ENCODE data around the gene ENTPD5.

The ENTPD5 gene

DNA sequence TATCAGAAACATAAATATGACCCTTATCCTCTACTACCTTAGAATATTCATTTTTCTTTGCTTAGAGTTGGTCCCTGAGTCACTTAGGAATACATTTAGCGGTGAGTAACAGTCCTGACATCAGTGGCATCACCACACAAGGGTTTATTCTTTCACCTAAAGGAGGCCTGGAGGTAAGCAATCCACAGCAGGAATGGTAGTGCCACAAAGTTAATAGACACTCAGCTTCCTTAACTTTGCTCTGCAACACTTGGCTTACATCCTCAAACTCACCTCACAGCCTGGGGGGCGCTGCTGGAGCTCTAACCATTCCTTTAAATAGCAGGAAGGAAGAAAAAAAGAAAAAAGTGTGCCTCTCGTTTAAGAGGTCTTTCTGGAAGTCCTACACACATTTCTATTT lies 29.2 kb upstream of the ENTPD5 start:
- no peak overlapping the region for H3K27ac ChIP-seq

DNA sequence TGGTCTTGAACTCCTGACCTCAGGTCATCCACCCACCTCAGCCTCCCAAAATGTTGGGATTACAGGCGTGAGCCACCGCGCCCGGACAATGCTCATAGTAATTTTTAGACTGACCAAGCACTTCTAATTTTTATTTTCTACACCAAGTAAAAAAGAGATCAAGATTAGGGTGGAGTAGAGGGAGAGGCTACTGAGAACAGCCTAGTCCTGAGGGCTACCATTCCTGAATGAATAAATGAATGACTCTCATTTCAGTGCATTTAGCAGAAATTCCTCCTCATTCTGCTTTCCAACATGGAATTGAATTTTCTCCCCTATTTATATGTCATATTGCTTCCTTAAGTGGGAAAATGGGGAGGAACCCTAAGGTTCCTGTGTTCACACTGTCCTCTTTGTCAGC lies 26.4 kb upstream of the ENTPD5 start:
- TF ChIP-seq, protein P1, sequence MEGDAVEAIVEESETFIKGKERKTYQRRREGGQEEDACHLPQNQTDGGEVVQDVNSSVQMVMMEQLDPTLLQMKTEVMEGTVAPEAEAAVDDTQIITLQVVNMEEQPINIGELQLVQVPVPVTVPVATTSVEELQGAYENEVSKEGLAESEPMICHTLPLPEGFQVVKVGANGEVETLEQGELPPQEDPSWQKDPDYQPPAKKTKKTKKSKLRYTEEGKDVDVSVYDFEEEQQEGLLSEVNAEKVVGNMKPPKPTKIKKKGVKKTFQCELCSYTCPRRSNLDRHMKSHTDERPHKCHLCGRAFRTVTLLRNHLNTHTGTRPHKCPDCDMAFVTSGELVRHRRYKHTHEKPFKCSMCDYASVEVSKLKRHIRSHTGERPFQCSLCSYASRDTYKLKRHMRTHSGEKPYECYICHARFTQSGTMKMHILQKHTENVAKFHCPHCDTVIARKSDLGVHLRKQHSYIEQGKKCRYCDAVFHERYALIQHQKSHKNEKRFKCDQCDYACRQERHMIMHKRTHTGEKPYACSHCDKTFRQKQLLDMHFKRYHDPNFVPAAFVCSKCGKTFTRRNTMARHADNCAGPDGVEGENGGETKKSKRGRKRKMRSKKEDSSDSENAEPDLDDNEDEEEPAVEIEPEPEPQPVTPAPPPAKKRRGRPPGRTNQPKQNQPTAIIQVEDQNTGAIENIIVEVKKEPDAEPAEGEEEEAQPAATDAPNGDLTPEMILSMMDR (conservative IDR thresholded peaks at IDR 0.05) = no peak
- no peak for TF ChIP-seq ZFX (IDR thresholded peaks at IDR 0.05)
- H3K27ac ChIP-seq = no peak overlapping the region

More for the DNA sequence above, 29.2 kb upstream of the ENTPD5 start:
- TF ChIP-seq, protein P1 (conservative IDR thresholded peaks at IDR 0.05) = no peak
- no peak for TF ChIP-seq ZFX (IDR thresholded peaks at IDR 0.05)

DNA sequence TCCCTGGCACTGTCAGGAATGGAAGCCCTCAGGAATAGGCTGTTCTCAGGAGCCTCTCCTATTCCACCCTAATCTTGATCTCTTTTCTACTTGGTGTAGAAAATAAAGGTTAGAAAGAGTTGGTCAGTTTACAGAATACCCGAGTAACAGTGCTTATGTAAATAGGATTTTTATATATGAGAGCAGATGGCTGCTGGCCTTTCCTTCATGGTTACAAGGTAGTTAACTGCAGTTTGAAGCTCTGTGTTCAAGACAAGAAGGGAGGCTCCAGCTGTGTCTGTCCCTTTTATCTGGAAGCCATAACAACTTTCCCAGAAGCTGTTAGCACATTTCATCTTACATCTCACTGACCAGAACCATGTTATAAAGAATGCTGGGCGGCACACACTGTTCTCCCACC lies 23.2 kb upstream of the ENTPD5 start:
- TF ChIP-seq, protein P1 (conservative IDR thresholded peaks at IDR 0.05) = no peak
- no peak for TF ChIP-seq ZFX (IDR thresholded peaks at IDR 0.05)
- H3K27ac ChIP-seq = no peak overlapping the region

GRCh38 chr14:74038020-74038859 lies 19.2 kb upstream of the ENTPD5 start:
- no peak overlapping the region for H3K27ac ChIP-seq
- TF ChIP-seq ZFX (IDR thresholded peaks at IDR 0.05) = no peak
- TF ChIP-seq, protein P1 (conservative IDR thresholded peaks at IDR 0.05) = peak; percentile 85

DNA sequence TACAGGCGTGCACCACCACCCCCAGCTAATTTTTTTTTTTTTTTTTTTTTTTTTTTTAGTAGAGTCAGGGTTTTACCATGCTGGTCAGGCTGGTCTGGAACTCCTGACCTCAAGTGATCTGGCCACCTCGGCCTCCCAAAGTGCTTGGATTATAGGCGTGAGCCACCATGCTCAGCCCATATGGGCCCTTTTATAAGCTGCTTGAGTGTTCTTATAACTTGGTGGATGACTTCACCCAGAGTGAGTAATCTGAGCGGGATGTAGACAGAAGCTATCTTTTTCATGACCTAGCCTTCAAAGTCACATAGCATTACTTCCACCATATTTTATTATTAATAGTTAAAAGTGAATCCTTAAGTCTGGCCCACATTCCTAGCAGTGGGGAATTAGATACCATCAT lies 16.5 kb upstream of the ENTPD5 start:
- H3K27ac ChIP-seq = no peak overlapping the region

GRCh38 chr14:74034572-74034971 lies 15.5 kb upstream of the ENTPD5 start:
- no peak overlapping the region for H3K27ac ChIP-seq
- no peak for TF ChIP-seq ZFX (IDR thresholded peaks at IDR 0.05)
- TF ChIP-seq, protein P1 (conservative IDR thresholded peaks at IDR 0.05) = no peak

More for the DNA sequence above, 16.5 kb upstream of the ENTPD5 start:
- no peak for TF ChIP-seq ZFX (IDR thresholded peaks at IDR 0.05)
- TF ChIP-seq, protein P1 (conservative IDR thresholded peaks at IDR 0.05) = no peak

DNA sequence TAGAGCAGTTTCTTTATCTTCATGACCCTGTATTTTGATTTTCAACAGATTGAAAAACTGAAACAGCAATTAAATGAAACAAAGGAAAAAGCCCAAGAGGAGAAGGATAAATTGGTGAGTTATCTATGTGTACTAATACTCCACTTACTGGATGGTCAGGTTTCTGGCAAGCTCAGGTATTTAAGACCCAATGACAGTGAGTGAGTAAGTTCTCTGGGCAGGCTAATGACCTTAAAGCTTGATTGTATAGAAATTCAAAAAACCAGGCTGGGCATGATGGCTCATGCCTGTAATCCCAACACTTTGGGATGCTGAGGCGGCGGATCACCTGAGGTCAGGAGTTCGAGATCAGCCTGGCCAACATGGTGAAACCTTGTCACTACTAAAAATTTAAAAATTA lies 10.0 kb upstream of the ENTPD5 start:
- no peak overlapping the region for H3K27ac ChIP-seq
- no peak for TF ChIP-seq ZFX (IDR thresholded peaks at IDR 0.05)
- TF ChIP-seq, protein P1 (conservative IDR thresholded peaks at IDR 0.05) = no peak
